AG09319 (cell line): ENCODE results near the gene GCG.

Source experiments
- DNase-seq: peaks from one replicate; pipeline ENCODE4 v3.0.0-alpha.2; 2010; ENCODE audit warnings: low read depth; ENCODE audit errors: extremely low read depth
- TF ChIP-seq, protein P1 (sequence below): IDR thresholded peaks from 2 replicates; pipeline ENCODE4 v1.5.1; 2011; ENCODE audit warnings: low read depth, mild to moderate bottlenecking, inconsistent platforms, low read length, moderate library complexity

The GCG gene

GRCh38 chr2:162114271-162114670 lies 37.8 kb downstream of the GCG start:
- DNase-seq, result no peak
- TF ChIP-seq, protein P1, sequence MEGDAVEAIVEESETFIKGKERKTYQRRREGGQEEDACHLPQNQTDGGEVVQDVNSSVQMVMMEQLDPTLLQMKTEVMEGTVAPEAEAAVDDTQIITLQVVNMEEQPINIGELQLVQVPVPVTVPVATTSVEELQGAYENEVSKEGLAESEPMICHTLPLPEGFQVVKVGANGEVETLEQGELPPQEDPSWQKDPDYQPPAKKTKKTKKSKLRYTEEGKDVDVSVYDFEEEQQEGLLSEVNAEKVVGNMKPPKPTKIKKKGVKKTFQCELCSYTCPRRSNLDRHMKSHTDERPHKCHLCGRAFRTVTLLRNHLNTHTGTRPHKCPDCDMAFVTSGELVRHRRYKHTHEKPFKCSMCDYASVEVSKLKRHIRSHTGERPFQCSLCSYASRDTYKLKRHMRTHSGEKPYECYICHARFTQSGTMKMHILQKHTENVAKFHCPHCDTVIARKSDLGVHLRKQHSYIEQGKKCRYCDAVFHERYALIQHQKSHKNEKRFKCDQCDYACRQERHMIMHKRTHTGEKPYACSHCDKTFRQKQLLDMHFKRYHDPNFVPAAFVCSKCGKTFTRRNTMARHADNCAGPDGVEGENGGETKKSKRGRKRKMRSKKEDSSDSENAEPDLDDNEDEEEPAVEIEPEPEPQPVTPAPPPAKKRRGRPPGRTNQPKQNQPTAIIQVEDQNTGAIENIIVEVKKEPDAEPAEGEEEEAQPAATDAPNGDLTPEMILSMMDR, result no peak

GRCh38 chr2:162113776-162114168 lies 38.3 kb downstream of the GCG start:
- no peak for DNase-seq
- TF ChIP-seq, protein P1, result no peak

- DNase-seq, result no peak
- TF ChIP-seq, protein P1, result no peak
These were observed 38.8 kb downstream of the GCG start for GRCh38 chr2:162113088-162113775.

- no peak for DNase-seq
- TF ChIP-seq, protein P1, result no peak
These were observed 39.8 kb downstream of the GCG start for GRCh38 chr2:162111958-162112850.

DNA sequence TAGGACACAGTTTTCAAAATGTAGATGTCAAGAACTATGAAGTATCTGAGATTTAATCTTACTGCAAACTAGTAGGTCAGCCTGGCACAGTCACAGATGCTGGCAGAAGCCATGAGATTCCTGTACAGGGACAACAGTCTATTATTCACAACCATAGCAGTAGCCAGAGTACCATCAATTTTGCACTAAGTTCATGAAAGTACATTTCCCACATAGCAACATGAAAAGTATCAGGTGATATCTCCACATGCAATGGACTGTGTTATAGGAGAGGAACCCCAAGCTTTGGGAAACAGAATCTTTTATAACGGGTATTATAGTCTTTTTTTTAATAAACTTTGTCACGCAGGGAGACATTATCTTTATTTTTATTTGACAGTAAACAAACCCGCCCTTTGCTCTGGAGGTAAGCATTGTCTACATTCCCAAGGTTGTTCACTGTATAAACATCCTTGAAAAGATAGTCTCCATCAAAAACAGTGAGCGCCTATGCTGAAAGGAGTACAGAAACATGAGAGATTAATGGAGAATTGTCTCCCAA lies 44.6 kb downstream of the GCG start:
- DNase-seq, result no peak
- TF ChIP-seq, protein P1, result no peak

DNA sequence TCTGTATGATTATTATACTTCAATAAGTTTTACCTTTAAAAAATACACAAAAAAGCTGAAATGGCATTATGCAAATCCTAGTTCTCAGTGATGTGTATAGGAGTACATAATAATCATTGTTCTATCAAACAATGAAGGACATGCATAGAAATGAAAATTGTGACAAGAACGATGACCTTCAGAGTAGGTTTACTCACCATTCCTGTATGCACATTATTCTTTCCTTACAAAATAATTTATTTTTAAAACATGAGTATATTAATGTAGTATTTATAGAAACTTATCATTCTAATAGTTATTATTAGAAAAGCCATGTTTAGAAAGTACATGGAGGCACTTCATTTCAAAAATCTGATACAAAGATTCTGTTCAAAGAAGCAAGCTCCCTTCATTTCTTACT lies 45.3 kb downstream of the GCG start:
- TF ChIP-seq, protein P1, result no peak
- DNase-seq, result no peak

DNA sequence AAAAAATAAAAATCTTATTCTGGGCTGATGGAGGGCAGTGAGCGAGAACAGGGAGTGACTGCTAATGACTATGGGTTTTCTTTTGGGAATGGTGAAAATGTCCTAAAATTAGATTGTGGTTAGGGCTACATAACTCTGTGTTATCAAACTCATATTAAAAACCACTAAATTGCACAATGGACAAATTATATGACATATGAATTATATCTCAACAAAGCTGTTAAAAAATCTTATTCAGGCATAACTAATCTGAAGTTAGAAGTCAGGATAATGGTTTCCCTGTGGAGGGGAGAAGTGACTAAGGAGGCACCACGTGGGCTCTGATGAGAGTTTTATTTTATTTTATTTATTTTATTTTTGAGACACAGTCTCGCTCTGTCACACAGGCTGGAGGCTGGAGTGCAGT lies 45.9 kb downstream of the GCG start:
- TF ChIP-seq, protein P1, result no peak
- no peak for DNase-seq
